DMS79 (cell line): Measurements from ENCODE around the gene DPYSL4.
"Not testable (repeated sequence)": the region's sequence is repeated elsewhere in the genome, so short reads cannot be mapped to it uniquely, and the experiment has no call there.

ENCODE experiments used
- DNase-seq: peaks from one replicate; lab custom pipeline; 2025; lab: John Stamatoyannopoulos, UW

Gene DPYSL4

DNA sequence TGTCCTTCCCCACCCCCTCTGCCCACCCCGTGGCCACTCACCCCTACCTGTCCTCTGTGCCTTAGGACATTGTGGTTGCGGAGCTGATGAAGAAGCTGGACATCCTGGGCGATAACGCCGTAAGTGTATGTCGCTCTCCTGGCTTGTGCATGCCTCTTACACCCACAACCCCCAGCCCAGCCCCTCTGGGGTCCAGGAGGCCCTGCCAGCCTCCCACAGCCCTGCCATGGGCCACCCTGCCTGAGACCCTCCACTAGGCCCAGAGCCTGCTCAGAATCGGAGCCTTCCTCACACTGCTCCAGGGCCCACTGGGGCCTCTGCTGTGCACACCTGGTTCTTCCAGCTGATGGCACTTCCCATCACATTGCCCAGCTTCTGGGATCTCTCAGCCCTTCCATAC lies 36.8 kb upstream of the DPYSL4 start:
- no peak for DNase-seq

DNA sequence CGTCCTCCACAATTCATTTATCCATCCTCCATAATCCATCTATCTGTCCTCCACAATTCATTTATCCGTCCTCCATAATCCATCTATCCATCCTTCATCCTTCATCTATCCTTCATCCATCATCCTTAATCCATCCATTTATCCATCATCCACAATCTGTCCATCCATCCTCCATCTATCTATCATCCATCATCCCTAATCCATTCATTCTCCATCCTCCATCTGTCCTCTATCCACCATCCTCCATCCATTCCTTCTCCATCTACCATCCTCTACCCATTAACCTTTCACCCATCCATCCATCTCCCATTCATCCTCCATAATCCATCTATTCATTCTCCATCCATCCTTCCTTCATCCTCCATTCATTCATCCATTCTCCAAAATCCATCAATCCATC lies 36.0 kb upstream of the DPYSL4 start:
- DNase-seq = no peak

DNA sequence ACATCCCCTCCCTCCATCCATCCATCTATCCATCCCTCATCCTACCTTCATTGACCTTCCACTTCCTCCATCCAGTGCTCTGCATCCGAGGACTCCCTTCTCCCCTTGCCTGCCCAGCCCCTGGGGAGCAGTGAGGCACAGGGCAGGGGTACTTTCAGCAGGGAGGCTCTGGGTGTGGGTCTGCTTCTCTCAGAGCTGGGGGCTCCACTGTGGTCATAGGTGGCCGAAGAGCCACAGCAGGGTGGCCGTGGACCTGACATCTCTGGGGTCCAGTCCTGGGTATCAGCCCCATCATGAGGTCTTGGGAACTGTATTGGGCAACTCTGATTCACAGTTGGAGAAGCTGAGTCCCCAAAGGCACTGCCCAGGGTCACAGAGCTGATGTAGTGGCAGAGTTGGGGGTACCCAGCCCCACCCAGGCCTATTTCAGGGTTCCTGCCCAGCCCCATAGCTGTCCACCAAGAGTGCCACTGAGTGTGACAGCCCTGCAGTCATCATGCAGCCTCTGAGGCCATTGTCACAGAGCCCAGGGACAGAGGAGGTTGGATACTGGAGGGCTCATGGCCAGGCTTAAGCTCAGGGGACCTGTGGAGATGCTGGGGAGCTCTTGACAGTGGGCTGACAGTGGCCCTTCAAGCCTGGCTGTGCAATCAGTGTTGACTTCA lies 35.3 kb upstream of the DPYSL4 start:
- DNase-seq = no peak

DNA sequence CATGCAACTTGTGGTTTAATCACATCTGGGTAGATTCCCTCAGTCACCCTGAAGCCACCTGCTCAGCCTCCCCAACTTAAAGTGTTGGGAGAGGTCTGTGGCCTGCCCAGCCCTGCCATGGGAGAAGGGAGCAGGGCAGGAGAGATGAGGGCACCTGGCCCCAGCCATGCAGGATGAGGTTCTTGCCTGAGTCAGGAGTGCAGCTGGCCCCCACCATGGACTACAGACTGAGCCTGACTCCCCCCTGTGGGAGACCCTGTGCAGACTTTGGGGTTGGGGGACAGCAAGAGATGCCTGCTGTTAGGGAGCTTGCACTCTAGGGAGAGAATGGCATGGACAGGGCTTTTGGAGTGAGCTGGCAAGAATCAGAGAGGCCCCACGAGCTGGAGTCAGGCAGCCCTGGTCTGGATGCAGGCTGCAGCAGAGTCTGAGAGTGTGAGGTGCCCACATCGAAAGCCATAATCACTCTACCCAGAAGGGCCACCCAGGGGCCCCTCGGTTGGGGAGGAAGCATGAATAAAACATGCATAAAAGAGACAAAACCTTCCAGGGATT lies 34.7 kb upstream of the DPYSL4 start:
- no peak for DNase-seq

DNA sequence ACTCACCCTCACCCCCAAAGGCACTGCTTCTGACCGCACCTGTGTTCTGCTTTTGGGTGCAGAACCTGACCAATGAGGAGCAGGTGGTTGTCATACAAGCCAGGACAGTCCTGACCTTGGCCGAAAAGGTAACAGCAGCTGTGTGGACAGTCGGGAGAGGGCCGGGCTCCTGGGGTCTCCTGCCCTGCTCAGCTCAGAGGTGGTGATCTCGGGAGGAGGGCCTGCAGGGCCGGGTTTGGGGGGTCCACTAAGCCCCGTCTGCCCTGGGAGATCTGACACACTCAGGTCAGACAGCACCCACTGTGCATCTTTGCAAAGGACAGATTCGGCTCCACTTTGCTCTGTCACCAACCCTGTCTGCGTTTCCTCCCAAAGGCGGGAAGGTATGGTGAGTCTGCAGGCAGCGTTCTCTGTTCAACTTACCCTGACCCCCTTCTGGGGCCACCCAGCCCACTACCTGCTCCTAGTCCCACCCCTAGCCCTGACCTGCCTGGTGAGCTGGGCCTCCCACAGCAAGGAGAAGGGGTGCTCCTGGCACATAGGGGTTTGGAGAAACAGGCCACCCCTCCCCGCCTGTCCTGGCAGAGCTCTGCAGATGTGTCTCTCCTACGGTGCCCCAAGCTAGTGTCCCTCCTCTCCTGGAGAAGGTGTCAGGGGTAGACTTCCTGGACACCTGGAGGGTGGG lies 33.7 kb upstream of the DPYSL4 start:
- no peak for DNase-seq

DNA sequence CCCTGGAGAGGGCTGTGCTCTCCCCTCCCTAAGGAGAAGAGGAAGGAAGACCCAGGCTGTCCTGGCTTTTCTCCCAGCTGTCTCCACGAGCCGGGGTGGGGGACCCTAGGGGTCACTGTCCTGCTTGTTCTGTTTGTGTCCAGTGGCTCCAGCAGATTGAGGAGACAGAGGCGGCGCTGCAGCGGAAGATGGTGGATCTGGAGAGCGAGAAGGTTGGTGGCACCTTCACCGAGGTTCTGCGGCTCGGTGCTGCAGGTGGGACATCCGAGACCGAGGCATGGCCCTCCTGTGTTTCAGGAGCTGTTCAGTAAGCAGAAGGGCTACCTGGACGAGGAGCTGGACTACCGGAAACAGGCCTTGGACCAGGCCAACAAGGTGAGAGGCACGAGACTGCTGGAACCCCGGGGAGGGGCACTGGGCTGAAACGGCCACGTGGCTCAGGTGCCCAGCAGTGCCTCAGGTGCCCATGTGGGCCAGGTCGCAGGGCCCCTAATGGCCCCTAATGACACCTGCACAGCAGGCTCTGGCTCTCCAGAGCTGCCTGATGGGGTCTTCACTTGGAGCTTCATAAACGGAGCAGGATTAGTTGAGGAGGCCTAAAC lies 33.0 kb upstream of the DPYSL4 start:
- DNase-seq = no peak

DNA sequence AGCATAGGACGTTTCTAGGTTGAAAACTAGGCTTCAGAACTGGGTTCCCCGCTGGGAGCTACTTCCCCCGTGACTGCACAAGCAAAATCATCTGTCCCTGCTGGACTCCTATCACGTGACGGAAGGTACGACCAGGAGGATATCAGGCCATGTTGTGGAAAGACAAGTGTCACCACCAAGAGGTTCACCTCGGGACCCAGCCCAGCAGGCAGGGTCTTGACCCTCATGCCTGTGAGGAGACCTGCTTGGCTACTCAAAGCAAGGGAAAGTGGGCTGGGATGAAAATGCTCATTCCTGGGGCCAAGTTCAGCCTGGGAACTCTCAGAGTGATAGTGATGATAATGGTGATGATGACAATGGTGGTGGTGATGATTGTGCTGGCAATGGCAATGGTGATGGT lies 32.3 kb upstream of the DPYSL4 start:
- DNase-seq = no peak

DNA sequence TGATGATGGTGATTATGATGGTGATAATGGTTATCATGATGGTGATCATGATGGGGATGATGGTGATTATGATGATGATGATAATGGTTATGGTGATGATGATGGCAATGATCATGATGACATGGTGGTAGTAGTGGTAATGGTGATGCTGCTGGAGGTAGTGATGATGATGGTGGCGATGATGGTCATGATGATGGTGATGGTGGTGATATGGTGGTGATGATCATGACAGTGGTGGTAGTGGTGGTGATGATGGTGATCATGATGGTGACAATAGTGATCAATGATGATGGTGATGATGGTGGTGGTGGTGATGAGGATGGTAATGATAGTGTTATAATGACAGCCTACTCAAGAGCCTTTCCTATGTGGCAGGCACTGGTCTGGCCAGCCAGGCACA lies 31.8 kb upstream of the DPYSL4 start:
- no peak for DNase-seq

DNA sequence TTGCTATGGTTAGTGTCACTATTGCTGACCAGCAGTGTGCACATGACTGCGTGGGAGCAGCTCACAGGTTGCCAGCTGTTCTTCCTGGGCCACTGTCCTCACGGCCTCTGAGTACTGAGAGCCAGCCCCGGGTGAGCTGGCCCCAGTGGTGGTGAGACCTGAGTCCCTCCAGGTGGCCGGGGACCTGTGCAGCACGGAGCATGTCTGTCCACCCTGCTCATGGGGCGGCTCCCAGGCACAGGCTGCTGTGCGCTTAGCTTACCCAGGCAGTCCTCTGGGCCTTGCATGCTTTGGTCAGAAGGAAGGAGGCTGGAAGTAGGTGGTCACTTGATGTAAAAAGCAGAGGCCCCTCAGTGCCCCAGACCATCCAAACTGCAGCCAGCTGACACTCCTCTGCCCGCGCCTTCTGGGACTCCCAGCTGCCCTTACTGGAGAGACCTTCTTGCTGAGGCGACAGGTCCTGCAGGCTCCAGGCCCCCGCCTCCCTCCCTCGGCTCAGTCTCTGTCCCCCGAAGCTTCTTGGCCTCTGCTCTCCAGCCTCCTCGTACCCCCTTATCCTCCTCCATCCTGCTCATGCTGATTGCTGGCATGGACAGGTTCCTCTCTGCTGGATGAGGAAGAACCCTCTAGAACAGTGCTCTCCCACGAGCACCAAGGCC lies 30.9 kb upstream of the DPYSL4 start:
- DNase-seq = no peak

DNA sequence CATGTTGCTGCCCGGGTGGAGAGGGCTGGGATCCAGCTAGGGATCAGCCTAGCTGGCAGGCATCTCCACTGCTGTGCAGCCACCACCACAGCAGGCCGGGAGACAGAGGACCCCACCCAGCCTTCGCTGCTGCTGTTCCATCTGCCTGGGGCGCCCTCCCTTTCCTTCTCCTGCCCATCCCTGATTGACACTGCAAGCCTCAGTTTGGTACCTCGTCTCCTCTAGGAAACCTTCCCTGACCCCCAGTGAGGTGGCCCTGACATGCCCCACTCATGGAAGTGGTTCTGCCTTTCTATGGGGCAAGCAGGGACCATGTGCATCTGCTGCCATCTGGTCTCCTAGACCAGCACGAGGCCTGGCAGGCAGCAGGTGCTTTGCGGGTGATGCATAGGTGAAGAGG lies 30.4 kb upstream of the DPYSL4 start:
- DNase-seq = no peak

DNA sequence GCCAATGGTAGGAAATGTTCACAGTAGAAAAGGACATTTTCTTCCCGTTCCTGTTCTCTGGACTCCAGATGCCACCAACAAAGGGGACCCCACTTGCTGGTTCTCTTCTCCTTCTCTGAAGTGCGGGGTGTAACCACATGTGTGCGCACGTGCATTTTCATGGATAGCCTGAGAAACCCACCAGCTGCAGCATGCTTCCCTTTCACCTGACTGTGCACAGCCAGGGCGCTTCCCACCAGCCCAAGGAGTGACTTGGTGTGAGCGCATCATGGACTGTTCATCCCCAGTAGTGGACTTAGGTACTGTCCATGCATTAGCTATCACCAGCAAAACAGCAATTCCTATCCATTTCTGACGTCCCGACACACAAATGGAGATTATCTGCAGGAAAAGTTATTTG lies 29.6 kb upstream of the DPYSL4 start:
- no peak for DNase-seq

DNA sequence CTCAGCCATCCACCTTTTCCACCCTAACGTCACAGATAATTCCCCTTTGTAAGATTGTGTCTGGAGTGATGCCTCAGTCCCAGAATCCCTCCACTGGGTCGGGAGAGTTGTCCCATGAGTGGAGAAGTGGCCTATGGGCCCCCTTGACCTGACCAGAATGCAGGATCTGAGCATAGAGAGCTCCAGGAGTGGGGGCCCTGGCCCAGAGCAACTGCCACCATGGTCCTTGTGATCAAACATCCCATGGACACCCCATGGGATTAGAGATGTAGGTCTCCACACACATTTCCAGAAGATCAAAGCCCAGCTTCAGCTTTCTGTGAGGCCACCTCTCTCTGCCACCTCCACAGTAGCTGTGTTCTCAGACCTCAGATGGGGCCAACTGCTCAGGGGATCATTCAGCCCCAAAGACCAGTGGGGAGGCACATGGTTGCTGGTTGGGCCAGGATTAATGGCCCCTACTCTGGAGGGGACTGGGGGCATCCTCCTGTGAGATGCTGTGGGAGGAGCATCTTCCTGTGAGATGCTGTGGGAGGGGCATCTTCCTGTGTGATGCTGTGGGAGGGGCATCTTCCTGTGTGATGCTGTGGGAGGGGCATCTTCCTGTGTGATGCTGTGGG lies 28.5 kb upstream of the DPYSL4 start:
- DNase-seq = no peak

DNA sequence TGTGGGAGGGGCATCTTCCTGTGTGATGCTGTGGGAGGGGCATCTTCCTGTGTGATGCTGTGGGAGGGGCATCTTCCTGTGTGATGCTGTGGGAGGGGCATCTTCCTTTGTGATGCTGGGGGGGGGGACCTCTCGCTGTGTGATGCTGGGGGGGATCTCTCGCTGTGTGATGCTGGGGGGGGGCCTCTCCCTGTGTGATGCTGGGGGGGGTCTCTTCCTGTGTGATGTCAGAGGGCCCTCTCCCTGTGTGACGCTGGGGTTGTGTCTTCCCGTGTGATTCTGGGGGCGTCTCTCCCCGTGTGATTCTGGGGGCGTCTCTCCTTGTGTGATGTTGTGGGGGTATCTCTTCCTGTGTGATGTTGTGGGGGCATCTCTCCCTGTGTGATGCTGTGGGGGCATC lies 27.9 kb upstream of the DPYSL4 start:
- DNase-seq = no peak

DNA sequence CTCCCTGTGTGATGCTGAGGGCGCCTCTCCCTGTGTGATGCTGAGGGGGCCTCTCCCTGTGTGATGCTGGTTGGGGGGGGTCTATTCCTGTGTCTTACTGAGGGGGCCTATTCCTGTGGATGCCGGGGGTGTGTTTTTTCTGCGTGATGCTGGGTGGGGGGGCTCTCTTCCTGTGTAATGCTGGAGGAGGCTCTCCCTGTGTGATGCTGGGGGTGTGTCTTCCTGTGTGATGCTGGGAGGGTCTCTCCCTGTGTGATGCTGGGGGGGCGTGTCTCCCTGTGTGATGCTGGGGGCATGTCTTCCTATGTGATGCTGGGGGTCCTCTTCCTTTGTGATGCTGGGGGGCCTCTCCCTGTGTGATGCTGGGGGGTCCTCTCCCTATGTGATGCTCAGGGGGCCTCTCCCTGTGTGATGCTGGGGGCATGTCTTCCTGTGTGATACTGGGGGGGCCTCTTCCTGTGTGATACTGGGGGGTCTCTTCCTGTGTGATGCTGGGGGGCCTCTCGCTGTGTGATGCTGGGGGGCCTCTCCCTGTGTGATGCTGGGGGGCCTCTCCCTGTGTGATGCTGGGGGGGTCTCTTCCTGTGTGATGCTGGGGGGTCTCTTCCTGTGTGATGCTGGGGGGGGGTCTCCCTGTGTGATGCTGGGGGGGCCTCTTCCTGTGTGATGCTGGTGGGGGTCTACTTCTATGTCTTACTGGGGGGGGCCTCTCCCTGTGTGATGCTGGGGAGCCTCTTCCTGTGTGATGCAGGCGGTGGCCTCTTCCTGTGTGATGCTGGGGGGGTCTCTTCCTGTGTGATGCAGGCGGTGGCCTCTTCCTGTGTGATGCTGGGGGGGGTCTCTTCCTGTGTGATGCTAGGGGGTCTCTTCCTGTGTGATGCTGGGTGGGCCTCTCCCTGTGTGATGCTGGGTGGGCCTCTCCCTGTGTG lies 27.2 kb upstream of the DPYSL4 start:
- DNase-seq = not testable (repeated sequence)

DNA sequence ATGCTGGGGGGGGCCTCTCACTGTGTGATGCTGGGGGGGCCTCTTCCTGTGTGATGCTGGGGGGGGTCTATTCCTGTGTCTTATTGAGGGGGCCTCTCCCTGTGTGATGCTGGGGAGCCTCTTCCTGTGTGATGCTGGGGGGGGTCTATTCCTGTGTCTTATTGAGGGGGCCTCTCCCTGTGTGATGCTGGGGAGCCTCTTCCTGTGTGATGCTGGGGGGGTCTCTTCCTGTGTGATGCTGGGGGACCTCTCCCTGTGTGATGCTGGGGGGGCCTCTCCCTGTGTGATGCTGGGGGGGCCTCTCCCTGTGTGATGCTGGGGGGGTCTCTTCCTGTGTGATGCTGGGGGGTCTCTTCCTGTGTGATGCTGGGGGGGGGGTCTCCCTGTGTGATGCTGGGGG lies 26.5 kb upstream of the DPYSL4 start:
- DNase-seq = not testable (repeated sequence)

DNA sequence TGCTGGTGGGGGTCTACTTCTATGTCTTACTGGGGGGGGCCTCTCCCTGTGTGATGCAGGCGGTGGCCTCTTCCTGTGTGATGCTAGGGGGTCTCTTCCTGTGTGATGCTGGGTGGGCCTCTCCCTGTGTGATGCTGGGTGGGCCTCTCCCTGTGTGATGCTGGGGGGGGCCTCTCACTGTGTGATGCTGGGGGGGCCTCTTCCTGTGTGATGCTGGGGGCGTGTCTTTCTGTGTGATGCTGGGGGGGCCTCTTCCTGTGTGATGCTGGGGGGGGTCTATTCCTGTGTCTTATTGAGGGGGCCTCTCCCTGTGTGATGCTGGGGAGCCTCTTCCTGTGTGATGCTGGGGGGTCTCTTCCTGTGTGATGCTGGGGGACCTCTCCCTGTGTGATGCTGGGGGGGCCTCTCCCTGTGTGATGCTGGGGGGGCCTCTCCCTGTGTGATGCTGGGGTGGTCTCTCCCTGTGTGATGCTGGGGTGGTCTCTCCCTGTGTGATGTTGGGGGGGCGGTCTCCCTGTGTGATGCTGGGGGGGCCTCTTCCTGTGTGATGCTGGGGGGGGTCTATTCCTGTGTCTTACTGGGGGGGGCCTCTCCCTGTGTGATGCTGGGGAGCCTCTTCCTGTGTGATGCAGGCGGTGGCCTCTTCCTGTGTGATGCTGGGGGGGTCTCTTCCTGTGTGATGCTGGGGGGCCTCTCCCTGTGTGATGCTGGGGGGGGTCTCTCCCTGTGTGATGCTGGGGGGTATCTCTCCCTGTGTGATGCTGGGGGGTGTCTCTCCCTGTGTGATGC lies 25.7 kb upstream of the DPYSL4 start:
- DNase-seq = not testable (repeated sequence)

DNA sequence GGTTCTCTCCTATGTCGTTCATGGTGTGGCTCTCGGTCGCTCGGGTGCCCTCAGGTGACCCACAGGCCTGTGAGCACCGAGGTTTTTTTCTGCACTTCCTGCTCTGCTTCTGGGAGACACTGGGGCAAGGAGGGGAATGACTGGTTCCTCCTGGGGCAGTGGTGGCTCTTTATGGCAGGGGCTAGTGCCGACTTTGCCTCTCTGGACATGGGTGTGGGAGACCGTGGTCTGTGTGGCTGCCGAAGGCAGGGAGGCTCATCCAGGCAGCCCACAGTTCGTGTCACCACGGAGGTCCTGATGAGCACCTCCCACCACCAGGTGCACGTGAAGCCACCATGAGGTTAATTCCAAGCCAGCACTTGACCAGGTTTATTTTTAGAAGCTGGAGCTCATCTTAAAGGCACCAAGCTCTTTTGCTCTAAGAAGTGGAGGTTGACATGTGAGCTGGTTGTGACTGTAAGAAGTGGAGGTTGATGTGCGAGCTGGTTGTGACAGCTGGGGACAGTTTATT lies 24.7 kb upstream of the DPYSL4 start:
- no peak for DNase-seq

DNA sequence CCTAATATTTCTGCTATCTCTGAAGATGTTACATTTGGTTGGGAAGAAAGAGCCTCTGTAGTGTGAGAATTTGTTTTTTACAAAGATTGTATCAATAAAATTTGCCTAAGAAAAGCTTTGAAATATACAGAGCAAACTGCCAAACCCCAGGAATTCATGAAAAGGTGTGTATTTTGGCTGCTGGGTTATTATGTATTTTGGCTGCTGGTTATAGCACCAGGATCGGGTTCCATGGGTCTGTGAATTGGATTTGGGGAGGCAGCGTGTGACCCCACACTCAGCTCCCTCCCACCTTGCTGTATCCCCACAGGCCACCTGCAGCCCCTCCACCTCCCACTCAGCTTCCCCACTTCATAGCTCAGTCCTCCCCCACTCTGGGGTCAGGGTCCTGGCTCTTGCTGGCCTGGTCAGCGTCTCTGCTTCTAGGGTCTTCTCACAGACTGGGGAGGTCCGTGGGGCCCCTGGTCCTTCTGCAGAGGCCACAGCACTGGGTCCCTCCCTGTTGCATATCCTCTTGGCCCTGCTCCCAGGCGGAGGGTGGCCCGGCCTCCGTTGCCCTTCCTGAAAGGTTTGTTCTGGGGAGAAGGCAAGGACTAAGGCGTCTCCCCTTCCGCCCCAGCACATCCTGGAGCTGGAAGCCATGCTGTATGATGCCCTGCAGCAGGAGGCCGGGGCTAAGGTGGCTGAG lies 24.0 kb upstream of the DPYSL4 start:
- no peak for DNase-seq

DNA sequence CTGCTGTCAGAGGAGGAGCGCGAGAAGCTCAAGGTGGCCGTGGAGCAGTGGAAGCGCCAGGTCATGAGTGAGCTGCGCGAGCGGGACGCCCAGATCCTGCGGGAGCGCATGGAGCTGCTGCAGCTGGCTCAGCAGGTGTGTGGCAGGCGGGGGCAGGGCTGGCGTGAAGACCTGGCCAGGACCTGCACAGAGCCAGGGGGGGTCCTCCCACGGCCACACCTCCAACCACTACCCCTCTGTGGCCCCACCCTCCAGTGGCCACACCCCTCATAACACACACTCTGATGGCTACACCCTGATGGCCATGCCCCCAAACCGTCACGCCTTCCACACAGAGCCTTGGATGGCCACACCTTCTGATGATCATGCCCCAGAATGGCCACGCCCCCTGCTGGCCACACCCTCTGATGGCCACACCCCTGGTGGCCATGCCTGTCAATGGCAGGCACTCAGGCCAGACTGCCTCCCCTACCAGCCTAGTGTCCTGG lies 23.4 kb upstream of the DPYSL4 start:
- DNase-seq = no peak
